ENCODE measurements around the gene TRAF5.
A peak's percentile ranks its signal among the peaks of the same experiment; 100 is the strongest.
"Not testable (repeated sequence)": the region's sequence is repeated elsewhere in the genome, so short reads cannot be mapped to it uniquely, and the experiment has no call there.

Gene TRAF5, protein sequence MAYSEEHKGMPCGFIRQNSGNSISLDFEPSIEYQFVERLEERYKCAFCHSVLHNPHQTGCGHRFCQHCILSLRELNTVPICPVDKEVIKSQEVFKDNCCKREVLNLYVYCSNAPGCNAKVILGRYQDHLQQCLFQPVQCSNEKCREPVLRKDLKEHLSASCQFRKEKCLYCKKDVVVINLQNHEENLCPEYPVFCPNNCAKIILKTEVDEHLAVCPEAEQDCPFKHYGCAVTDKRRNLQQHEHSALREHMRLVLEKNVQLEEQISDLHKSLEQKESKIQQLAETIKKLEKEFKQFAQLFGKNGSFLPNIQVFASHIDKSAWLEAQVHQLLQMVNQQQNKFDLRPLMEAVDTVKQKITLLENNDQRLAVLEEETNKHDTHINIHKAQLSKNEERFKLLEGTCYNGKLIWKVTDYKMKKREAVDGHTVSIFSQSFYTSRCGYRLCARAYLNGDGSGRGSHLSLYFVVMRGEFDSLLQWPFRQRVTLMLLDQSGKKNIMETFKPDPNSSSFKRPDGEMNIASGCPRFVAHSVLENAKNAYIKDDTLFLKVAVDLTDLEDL
- total RNA-seq: 193 to 226 reads per million in 2 donors

DNA sequence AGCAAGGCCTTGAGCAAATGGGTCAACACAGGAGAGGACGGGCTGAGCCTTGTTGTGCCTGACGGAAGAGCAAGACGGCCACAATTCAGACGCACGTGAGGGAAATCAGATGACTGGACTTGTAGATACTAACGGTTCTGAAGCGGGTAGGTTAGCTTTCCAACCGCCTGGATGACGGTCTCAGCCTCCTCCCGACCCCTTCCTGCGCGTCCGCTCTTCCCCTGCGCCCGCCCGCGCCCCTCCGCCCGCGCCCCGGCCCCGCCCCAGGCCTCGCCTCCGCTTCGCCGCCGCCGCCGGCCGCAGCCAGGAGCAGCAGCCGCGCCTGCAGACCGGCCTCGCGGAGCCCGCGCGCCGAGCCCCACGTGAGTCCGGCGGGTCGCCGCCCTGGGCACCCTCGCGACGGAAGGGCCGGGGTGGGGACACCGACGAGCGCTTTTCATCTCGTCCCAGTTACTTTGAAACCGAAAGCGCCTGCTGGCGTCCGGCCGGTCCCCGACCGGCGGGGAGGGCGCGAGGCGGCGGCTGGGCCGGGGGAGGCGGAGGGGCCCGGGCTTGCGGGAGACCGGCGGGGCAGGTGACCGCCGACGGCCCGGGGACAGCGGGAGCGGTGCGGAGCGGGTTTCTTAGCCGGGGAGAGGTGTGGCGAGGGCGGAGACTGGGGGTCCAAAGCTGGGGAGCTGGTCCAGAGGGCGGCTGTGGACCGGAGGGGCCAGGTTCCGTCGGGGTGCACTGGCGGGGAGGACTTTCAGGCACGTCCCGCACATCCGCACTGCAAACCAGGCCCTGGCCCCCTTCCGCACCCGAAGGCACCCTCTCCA, at the start of gene TRAF5:
TSS of gene TRAF5 (plus strand) at position 306 of the 818 bp plus-strand sequence. CDS start 26,407 bp downstream, outside the sequence.
- DNase-seq: peak; percentile 46

DNA sequence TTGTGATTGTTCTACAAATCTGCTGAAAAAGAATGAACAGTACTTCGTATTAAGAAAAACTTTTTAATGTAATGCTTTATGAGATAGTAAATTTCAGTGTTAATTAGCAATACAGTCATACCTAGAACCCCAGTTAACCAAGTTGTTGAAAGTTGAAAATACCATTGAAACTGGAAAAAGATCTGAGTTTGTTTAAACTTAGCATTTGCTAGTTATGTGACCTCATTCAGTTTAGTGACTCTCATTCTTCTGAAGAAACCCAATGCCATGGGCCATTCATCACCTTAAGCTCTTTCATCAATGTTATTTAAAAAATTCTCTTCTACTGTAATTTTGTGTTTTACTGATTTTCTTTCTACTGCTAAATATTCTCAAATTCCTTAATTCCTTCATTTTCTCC, 47.3 kb upstream of the TRAF5 start:
- DNase-seq: no peak

DNA sequence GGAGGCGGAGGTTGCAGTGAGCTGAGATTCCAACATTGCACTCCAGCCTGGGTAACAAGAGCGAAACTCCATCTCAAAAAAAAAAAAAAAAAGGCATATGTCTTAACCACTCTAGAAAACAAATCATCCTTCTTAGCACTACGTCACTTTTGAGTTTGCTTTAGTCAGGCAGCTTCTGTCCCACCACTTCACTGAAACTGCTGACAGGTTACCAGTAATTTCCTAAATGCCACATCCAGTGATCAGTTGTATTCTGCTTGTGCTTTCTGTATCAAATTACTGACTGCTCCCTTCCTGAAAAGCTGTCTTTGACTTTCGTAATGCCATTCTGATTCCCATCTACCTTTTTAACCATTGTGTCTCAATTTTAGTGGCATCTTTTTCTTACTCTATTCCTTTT, 45.7 kb upstream of the TRAF5 start:
- no peak for DNase-seq

DNA sequence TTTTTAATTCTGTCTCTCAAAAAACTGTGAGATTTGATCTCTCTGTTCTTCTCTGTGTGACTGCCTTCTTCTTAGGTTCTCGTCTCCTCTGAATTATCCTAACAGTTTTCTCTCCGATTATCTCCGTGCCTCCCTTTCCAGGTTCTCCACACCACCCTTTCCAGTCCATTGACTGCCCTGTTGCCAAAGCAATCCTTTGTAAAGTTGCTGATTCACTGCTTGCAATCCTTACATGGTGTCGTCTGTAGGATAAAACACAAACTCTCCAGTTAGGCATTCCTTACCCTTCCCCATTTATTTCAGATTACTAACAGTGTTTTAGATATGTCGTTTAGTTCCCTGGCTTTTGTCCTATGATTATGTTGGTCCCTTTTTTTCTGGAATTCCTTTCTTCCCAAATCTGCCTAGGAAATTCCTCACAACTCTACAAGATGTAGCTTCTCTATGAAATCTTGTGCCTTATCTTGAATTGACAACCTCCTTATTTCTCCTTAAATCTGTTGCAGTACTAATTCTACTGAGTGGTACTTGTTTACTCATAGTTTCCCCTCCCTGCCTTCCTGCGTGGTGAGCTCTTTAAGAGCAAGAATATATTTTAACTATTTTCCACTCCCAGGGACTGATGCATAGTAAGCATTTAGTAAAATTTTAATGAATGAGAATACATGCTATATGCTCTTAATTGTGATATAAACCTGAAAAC, 45.2 kb upstream of the TRAF5 start:
- no peak for DNase-seq

DNA sequence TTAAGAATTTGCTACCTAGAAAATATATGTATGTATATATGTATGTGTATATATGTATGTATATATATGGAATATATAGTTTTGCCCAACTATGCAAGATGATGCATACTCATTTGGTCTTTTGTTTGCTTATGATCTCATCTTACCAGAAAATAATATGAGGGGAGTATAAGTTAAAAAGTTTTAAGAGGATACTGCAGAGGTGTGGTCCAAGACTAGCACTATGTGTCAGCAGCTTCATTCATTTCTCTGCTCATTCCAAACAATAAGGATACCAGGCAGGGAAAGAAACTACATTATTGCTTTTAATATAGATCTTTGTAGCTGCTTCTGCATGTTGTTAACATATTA, 44.6 kb upstream of the TRAF5 start:
- no peak for DNase-seq

DNA sequence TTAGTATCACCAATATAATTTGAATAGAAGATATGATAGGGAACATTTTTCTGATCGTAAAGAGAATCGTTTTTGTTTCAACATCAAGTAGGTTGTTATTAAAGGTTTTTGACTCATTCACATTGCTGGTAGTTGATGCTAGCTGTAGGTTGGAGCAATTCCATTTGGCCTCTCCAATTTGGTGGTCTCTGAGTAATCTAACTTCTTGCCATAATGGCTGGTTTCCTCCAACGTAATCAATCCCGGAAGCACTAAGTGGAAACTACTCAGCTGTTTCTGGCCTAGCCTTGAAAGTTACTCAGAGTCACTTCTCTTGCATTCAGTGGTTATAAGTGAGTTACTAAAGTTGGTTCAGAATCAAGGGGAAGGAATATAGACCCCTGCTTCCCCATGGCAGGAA, 41.4 kb upstream of the TRAF5 start:
- no peak for DNase-seq

DNA sequence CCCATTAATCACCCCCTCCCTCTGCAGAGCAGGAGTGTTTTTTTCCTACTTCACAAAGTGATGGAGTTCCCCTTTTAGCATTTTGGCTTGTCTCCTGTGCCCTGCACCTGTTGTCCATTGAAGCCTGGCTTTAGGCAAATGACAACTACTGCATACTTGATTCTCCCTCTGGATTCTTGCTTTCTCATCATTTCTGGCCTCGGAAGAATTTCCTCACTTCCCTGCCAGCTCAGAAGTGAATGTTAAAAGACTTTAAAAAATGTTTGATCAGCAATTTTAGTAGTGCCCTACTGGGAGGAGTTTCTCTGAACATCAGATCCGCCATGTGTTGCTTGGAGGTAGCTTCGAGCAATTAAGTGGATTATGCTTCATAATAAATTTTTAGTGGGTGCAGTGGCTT, 39.4 kb upstream of the TRAF5 start:
- DNase-seq: no peak

DNA sequence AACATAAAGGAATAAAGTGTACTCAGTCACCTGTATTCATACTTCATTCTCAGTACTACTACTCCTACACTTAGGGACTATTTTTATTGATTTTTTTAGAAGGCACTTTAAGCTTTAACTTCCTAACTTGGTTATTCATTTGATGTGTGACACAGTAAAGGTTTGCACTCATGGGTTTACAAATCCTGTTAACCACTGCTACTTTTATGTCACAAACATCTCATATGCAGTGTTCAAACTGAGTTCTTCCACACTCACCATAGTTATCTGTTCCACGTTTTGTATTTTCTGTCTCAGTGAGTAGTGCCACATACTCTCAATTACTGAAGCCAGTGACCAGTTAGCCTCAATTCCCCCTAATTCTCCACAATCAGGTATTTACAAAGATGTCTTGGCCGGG, 34.2 kb upstream of the TRAF5 start:
- DNase-seq: no peak

DNA sequence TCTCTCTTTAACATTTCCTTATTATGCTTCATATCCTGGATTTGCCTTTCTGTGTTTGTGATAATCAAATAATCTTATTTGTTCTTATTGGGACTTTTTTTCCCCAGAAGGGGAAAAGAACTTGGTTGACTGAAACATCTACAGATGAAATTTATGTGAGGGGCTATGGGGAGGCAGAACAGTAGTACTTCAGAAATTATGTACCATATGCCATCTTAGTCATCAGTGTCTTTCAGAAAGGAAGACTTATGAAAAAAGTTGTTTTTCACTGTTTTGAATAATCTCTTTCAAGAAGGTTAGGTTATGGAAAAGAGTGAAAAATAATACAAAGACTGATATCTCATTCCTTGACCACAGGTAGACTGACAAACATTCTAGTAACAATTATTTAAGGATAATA, 30.2 kb upstream of the TRAF5 start:
- no peak for DNase-seq

DNA sequence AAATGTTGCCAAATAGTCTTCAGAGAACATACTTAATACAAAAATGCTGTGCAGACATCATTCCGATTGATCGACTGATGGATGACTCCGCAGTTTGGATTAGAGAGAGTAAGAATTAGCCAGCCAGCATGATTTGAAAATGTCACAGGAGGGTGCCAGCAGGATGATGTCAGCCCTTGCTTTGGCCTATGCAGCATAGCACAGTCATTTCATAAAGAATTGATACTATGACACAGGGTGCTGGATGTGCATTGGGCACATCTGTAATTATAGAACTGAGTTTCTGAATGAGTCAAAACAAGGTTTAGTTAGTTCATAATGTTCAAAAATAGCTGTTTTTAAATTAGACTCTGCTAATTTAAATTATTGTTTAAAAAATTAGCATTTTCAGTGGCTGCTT, 21.6 kb upstream of the TRAF5 start:
- DNase-seq: no peak

DNA sequence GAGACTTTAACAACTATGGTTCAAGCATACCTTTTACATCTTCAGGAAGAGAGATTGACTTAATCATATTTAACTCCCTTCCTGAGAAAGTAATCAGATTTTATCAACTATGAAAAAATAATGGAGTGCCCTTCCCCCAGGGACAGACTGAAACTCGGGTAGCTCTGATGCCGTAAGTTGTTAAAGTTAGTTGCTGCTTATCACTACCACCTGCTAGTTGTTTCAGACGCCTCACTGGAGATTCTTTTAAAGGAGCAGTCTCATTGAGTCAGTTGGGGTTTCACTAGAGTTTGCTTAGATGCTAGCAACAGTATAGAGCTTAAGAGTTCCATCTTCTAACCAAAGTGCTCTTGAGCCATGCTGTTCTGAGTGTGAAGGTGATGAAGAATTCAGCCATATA, 17.0 kb upstream of the TRAF5 start:
- DNase-seq: no peak

DNA sequence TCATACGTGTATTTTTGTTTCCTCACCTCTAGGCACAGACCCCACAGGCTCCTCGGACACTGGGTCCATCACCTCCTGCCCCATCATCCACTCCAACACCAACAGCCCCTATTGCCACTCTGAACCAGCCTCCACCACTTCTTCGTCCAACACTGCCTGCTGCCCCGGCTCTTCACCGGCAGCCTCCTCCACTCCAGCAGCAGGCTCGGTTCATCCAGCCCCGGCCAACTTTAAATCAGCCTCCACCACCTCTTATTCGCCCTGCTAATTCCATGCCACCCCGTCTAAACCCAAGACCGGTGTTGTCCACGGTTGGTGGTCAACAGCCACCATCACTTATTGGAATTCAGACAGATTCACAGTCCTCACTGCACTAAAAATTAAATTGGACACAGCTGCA, 13.2 kb upstream of the TRAF5 start:
- DNase-seq: no peak

DNA sequence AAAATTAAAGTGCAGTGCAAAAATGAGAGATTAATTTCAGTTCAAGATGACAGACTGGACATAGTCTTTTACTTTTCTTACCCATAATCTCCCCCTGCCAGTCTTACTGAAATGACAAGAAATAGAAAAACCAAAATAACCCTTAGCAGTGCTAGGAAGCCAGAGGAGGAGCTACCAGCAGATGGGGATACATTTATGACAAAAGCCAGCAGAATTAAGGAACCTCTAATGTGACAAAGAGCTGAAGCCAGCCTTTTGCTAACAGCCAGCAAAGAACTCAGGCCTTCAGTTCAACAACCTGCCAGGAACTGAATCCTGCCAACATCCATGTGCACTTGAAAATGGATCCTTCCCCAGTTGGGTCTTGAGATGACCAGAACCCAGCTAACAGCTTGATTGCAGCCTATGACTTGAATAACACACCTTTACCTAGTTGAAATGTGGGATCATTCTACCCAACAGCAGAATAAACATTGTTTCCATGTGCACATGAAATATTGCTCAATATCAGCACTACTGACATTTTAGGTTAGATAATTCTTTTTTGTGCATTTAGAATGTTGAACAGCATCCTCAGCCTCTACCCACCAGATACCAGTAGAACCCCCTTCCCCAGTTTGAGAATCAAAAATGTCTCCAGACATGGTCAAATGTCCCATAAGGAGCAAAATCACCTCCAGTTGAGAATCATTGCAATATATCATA, 7.9 kb upstream of the TRAF5 start:
- DNase-seq: no peak

DNA sequence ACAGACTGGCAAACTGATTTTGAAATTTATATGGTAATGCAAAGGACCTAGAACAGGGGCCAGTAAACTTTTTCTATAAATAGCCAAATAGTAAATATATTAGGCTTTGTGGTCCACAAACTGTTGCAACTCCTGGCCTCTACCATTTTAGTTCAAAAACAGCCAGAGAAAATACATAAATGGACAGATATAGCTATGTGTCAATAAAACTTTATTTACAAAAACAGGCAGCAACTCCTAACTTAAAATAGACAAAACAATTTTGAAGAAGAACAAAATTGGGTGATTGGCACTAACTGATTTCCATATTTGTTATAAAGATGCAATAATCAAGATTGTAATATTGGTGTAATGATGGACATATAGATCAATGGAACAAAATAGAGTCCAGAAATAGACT, 6.7 kb upstream of the TRAF5 start:
- no peak for DNase-seq

DNA sequence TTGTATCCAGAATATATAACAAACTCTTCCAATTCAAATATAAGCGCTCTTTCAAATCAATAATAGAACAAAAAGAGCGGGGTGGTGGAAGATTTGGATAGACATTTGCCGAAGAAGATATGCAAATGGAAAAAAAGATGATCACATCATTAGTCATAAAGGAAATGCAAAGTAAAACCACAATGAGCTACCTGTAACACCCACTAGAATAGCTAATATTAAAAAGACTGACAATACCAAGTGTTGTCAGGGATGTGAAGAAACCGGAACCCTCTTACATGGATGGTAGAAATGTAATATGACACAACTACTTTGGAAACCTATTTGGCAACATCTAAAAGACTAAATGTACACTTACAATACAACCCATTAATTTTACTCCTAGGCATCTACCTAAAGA, 5.7 kb upstream of the TRAF5 start:
- no peak for DNase-seq

DNA sequence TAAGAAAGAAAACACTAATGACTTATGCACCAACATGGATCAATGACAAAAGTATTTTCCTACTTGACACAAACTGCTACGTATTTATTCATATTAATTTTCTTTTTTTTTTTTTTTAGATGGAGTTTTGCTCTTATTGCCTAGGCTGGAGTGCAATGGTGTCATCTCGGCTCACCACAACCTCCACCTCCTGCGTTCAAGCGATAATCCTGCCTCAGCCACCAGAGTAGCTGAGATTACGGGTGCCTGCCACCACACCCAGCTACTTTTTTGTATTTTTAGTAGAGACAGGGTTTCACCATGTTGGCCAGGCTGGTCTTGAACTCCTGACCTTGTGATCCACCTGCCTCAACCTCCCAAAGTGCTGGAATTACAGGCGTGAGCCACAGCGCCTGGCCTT, 5.0 kb upstream of the TRAF5 start:
- not testable (repeated sequence) for DNase-seq

DNA sequence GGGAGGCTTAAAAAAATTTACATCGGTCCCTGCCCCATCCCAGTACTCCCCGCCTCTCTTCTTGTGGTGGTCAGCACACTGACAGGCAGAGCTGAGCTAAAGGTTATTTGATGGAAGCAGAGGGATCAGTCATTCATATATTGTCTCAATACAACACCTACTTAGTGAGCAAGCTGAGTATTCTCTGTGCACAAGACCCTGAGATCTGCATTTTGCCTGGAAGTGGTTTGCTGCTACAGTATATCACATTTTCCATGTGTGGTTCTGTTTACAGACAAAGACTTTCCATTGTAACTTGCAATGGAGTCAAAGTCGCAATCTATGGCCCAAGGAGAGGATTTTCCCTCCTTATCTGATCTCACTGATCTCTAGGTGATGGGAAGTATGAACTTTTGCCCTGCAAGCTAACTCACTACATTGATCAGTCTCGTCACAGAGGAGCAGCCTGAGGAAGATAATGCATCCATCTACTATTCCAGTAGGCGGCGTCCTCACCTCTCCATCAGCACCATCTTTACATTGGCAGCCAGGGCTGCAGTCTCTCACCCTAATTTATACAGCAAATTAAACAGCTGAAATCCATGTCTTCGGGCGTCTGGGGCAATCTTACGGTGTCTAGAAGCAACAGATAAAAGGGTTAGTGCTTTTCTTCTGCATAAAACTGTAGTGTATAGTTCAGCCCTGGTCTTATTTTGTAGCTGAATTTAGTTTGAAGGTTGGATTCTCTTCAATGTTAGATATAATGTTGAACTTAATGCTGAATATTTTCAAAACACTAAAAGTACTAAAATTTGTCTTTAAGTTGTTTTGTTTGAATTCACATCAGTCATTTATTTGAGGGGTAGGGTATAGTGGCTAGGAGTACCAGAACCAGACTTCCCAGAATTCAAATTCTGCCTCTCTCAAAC, 3.2 kb upstream of the TRAF5 start:
- no peak for DNase-seq

DNA sequence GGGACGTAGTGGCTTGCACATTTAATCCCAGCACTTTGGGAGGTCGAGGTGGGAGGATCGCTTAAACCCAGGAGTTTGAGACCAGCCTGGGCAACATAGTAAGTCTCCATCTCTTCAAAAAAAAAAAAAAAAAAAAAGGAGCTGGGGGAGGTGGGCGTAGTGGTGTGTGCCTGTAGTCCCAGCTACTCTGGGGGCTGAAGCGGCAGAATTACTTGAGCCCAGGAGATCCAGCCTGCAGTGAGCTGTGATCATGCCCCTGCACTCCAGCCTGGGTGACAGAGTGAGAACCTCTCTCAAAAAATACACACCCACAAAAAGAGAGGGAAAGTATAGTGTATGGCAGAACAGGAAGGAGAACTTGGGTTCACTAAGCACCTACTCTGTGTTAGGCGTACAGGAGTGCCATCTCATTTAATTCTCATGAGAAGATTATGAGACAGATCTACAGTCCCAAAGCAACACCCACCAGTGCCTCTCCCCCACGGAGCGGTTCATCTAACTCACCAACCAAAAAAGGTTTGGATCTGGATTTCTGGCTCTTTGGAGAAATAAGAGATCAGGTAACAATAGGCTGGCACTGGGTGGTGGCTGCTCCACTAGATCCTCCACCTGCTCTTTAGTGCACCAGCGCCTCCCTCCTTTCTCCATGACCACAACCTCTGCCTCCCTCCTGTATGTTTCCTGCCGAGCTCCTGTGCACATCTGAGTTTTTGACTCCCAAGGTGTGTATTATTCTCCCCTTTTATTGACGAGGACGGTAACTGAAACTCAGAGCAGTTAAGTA, 1.4 kb upstream of the TRAF5 start:
- DNase-seq: no peak

DNA sequence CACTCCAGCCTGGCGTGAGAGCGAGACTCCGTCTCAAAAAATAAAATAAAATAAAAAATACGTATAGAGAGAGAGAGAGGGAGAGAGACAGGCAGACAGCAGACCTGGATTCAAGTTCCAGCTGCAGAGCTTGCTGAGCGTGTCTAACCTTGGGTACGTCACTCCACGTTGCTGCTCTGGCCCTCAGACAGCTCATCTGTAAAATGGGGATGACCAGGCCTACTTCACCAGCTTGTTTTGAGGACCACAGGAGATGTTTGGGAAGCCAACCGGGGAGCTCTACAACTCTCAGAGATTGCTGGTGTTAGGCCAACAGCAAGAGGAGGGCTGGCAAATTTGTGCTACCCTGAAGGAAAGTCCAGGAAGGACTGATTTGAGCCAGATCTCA, 499 bp upstream of the TRAF5 start:
- no peak for DNase-seq

DNA sequence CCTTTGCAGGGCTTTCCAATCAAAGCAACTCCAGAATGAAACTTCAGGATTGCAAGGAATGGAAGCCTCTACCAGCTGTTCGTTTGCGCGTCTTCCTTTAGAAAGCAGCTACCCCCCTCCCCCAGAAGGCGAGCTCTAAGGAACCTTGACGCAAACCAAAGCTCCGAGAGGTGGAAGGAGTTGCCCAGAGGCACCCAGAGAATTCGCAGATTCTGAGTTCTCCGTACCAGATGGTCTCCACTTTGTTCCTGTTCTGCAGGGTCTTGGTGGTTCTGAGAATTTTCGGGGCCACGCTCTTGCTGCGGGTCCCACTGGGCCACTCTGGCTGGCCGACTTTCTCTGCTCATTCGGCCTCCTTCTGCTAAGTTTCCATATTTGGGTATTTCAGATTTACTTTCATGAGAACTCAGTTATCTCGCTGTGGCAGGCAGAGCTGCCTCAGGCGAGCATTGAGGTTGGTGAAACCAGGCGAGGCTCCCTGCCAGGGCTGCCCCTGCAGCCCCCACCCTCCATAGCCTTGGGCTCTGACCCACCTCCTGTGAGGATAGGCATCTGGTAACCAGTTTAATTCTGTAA, 801 bp downstream of the TRAF5 start:
- DNase-seq: no peak
